T-cell (primary cell): Measurements from ENCODE around the gene ZNF335. TPM values are rescaled to one million over a fixed set of nuclear protein-coding genes. Genes with fewer than 3 reads are reported as not detected.

ENCODE experiments used
- ATAC-seq, 4 experiments: fragments of 200-7000 bp in 3 of 4; fragments of 150-1000 bp in 1 of 4; cut with Tn5 transposase; replicated peaks in 1 of 4; 1 replicate in 3 of 4; 2 replicates in 1 of 4; pipeline ENCODE4 v1.10.0; 2021; ENCODE audit warnings: moderate library complexity in 3 of 4, mild to moderate bottlenecking in 2 of 4, moderate number of reproducible peaks in 1 of 4
- CTCF ChIA-PET, 2 donors: fragments of 300-600 bp; sonication (Branson Sonifier 250); formaldehyde crosslinking; loops; one replicate each; lab custom pipeline; 2022; ENCODE audit warnings: antibody characterized with exemption in 2 of 2; lab: Charles Lee
- POLR2A ChIA-PET, 2 donors: fragments of 300-600 bp; sonication (Branson Sonifier 250); formaldehyde crosslinking; loops; one replicate each; lab custom pipeline; 2022; ENCODE audit warnings: antibody characterized with exemption in 2 of 2; lab: Charles Lee
- DNase-seq, 35 experiments: peaks; one replicate each; pipeline versions ENCODE4 v3.0.0 to v3.0.0-alpha.2; 2013 to 2023
- H3K27ac ChIP-seq: one replicate; pipeline ENCODE4 v1.5.1; 2013; ENCODE audit warnings: low read length
- H3K27me3 ChIP-seq, 2 experiments: replicated peaks in 1 of 2; 1 replicate in 1 of 2; 2 replicates in 1 of 2; pipeline versions ENCODE4 v1.6.1 to v1.7.0; 2013; ENCODE audit warnings: low read length in 1 of 2, mixed read lengths in 1 of 2; ENCODE audit not compliant: control insufficient read depth in 2 of 2, insufficient read depth in 2 of 2; ENCODE audit errors: extremely low read depth in 1 of 2
- H3K36me3 ChIP-seq, 2 donors: 1 replicate in 1 of 2; 2 replicates in 1 of 2; pipeline versions ENCODE4 v1.6.1 to v1.7.0; 2013; ENCODE audit warnings: low read length in 1 of 2; ENCODE audit not compliant: control insufficient read depth in 2 of 2, insufficient read depth in 1 of 2; ENCODE audit errors: extremely low read depth in 1 of 2
- H3K4me1 ChIP-seq, 2 experiments: 1 replicate in 1 of 2; 2 replicates in 1 of 2; pipeline versions ENCODE4 v1.6.1 to v1.7.0; 2013; ENCODE audit warnings: low read length in 2 of 2, mixed read lengths in 1 of 2; ENCODE audit not compliant: insufficient read depth in 2 of 2, control insufficient read depth in 1 of 2; ENCODE audit errors: extremely low read depth in 1 of 2
- H3K4me3 ChIP-seq, 2 donors: 1 replicate in 1 of 2; 2 replicates in 1 of 2; pipeline versions ENCODE4 v1.5.1 to v1.7.0; 2013; ENCODE audit warnings: mild to moderate bottlenecking in 2 of 2, low read length in 1 of 2, moderate library complexity in 1 of 2; ENCODE audit not compliant: control insufficient read depth in 1 of 2; ENCODE audit errors: extremely low read depth in 1 of 2
- H3K9me3 ChIP-seq: 2 replicates; pipeline ENCODE4 v1.7.0; 2013
- H3K27ac Mint-ChIP-seq, 2 donors: one replicate each; pipeline ENCODE4 v1.8.0; 2020 to 2021; ENCODE audit warnings: mild to moderate bottlenecking in 2 of 2, mixed read lengths in 2 of 2
- H3K27me3 Mint-ChIP-seq, 2 donors: one replicate each; pipeline ENCODE4 v1.8.0; 2021 to 2022; ENCODE audit warnings: mixed read lengths in 2 of 2
- H3K36me3 Mint-ChIP-seq: one replicate; pipeline ENCODE4 v1.8.0; 2021; ENCODE audit warnings: mixed read lengths
- H3K4me1 Mint-ChIP-seq, 3 donors: one replicate each; pipeline ENCODE4 v1.8.0; 2020 to 2022; ENCODE audit warnings: mixed read lengths in 3 of 3, mild to moderate bottlenecking in 1 of 3
- H3K4me3 Mint-ChIP-seq, 3 donors: one replicate each; pipeline ENCODE4 v1.8.0; 2020 to 2022; ENCODE audit warnings: mild to moderate bottlenecking in 3 of 3, mixed read lengths in 3 of 3, moderate library complexity in 3 of 3
- H3K9me3 Mint-ChIP-seq, 3 donors: one replicate each; pipeline ENCODE4 v1.8.0; 2020 to 2022; ENCODE audit warnings: mixed read lengths in 3 of 3
- WGBS: methylation state at CpG from one replicate; pipeline ENCODE4 v1.1.5; 2013; ENCODE audit warnings: missing lambda C conversion rate; ENCODE audit not compliant: insufficient coverage; 5-methylcytosine and 5-hydroxymethylcytosine counted together
- total RNA-seq, 35 experiments: library from RNA in 6 of 35; stranded (reverse) in 6 of 35; fragments of 120-200 nt in 1 of 35; gene quantifications; one replicate each; pipeline versions ENCODE4 v1.2.1 to v1.2.4 and lab custom pipeline; 2013 to 2026

The ZNF335 gene
- total RNA-seq, 5 donors from 2014 or later (not counting 1 experiment from before 2014, with no cell fraction given) = 58.6 to 106 (median 68.3) TPM

DNA sequence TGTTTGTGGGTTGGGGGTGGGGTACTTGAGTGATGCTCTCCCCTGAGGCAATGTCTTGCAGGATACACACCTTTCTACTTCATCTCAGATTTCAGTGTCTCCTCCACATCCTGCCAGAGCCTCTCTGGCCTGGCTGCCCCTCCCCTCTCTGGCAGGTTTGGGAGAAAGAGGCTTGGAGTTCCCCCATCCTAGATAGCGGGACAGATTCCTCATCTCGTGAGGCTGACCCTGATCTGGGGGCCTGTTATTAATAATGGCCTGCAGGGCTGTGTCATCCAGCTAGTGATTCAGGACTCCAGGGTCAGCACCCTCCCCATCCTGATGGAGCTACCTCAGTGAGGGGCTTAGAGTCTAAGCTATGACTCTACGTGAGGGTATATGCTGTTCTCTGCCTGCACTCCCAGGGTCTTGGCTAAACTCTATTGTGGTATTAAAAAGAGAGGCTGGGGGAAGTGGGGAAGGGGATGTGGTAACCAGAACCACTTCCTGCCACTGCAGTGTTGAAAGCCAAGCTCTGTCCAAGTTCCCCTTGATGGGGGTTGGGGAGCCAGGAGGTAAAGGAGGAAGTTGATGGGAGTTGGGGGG is 33.0 kb upstream of the ZNF335 start:
- ATAC-seq = peak; percentile 71 to 77 (median 74)
- Histone ChIP-seq H3K36me3 (no peaks in the 10 kb centered on the region), H3K4me3 (peak overlapping the region; percentile 15 to 46), H3K27ac (peak overlapping the region; percentile 31), H3K9me3 (no peaks in the 10 kb centered on the region), H3K27me3 (peaks cover 3 to 35% of the 10 kb centered on the region in 2 experiments), H3K4me1 (peaks cover 51 to 82% of the 10 kb centered on the region in 2 experiments)
- ChIA-PET CTCF (interaction anchor here (1.2 to 1.4 kb wide), 3 partner anchors 9 to 18 kb away, joined by 3 to 4 read pairs (median 3); no protein-coding TSS in a partner anchor), POLR2A (interaction anchor here in 1 of 2 donors (1.0 kb wide), 1 partner anchor 18 kb away, joined by 5 read pairs; no protein-coding TSS in a partner anchor)
- H3K36me3 Mint-ChIP-seq = no peaks in the 10 kb centered on the region
- H3K4me1 Mint-ChIP-seq = peaks cover 79 to 84% (median 80%) of the 10 kb centered on the region in 3 donors
- H3K27me3 Mint-ChIP-seq = peaks cover 17 to 23% of the 10 kb centered on the region in 2 donors
- WGBS = 0% methylated on average over 1 of the region's 3 CpGs
- peak in 24 of 35 experiments; percentile 18 to 67 (median 44) for DNase-seq
- peak overlapping the region; percentile 60 to 66 for H3K27ac Mint-ChIP-seq
- H3K9me3 Mint-ChIP-seq = no peaks in the 10 kb centered on the region
- peak overlapping the region; percentile 41 to 78 (median 59) for H3K4me3 Mint-ChIP-seq

DNA sequence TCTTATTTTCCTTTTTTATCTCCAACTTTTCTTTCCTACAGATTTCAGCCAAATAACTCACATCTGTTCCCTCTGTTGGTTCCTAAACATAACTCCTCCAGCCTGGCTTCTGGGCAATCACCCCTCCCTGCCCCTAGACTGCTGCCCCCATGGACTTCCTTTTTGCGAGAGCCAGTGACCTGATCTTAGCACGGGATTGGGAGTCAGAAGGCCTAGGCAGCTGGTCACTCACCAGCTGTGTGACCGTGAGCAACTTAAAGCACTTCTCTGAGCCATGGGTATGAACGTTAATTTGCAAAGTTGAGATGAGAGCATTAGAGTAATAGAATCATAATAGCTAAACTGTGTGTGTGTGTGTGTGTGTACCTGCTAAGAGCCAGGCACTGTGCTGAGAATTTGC is 32.2 kb upstream of the ZNF335 start:
- ChIA-PET CTCF (interaction anchor here in 1 of 2 donors (1.4 kb wide), 2 partner anchors 10 to 17 kb away, joined by 3 read pairs; no protein-coding TSS in a partner anchor), POLR2A (no interaction called here)
- H3K4me3 ChIP-seq = no peak overlapping the region
- peaks cover 55 to 84% of the 10 kb centered on the region in 2 experiments for H3K4me1 ChIP-seq
- peak overlapping the region in 1 of 3 donors; percentile 78 for H3K4me3 Mint-ChIP-seq
- no peaks in the 10 kb centered on the region for H3K36me3 Mint-ChIP-seq
- H3K27ac Mint-ChIP-seq = no peak overlapping the region
- no peaks in the 10 kb centered on the region for H3K36me3 ChIP-seq
- no peaks in the 10 kb centered on the region for H3K9me3 Mint-ChIP-seq
- no peaks in the 10 kb centered on the region for H3K9me3 ChIP-seq
- peaks cover 80 to 85% (median 84%) of the 10 kb centered on the region in 3 donors for H3K4me1 Mint-ChIP-seq
- H3K27me3 Mint-ChIP-seq = peaks cover 10 to 16% of the 10 kb centered on the region in 2 donors
- ATAC-seq (no peak), DNase-seq (no peak)
- 80% methylated on average over 2 of the region's 4 CpGs for WGBS
- H3K27me3 ChIP-seq = peaks cover 0 to 28% of the 10 kb centered on the region in 2 experiments
- no peak overlapping the region for H3K27ac ChIP-seq

DNA sequence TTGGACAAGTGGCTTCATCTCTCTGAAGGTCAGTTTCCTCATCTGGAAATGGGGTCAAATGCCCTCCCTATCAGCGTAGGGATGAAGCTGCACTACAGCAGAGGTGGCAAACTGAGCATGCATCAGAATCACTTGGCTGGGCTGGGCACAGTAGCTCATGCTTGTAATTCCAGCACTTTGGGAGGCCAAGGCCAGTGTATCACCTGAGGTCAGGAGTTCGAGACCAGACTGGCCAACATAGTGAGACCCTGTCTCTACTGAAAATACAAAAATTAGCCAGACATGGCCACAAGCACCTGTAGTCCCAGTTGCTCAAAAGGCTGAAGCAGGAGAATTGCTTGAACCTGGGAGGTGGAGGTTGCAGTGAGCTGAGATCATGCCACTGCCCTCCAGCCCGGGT is 30.0 kb upstream of the ZNF335 start:
- Histone ChIP-seq H3K27me3 (peaks cover 0 to 17% of the 10 kb centered on the region in 2 experiments), H3K4me1 (peaks cover 63 to 84% of the 10 kb centered on the region in 2 experiments), H3K27ac (no peak overlapping the region), H3K36me3 (no peaks in the 10 kb centered on the region), H3K4me3 (no peak overlapping the region), H3K9me3 (no peaks in the 10 kb centered on the region)
- DNase-seq (no peak), ATAC-seq (no peak)
- CTCF ChIA-PET = interaction anchor here in 1 of 2 donors (1.5 to 1.8 kb wide), 2 partner anchors 11 to 15 kb away, joined by 4 to 6 read pairs; no protein-coding TSS in a partner anchor
- H3K27ac Mint-ChIP-seq = no peak overlapping the region
- no peaks in the 10 kb centered on the region for H3K9me3 Mint-ChIP-seq
- 100% methylated on average over 2 of the region's 3 CpGs for WGBS
- H3K36me3 Mint-ChIP-seq = no peaks in the 10 kb centered on the region
- peaks cover 0 to 4% of the 10 kb centered on the region in 2 donors for H3K27me3 Mint-ChIP-seq
- H3K4me3 Mint-ChIP-seq = no peak overlapping the region
- peaks cover 84 to 88% (median 85%) of the 10 kb centered on the region in 3 donors for H3K4me1 Mint-ChIP-seq
- POLR2A ChIA-PET = no interaction called here

DNA sequence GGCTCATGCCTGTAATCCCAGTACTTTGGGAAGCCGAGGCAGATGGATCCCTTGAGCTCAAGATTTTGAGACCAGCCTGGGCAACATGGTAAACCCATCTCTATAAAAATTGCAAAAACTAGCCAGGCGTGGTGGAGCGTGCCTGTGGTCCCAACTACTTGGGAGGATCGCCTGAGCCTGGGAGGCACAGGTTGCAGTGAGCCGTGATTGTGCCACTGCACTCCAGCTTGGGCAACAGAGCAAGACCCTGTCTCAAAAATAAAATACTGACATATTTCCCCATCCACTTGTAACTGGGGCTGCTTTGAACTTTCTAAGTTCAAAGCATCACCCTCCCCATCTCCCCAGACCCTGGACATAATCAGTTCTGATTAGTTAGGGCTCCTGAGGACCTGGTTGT is 29.5 kb upstream of the ZNF335 start:
- Mint-ChIP-seq H3K27me3 (peaks cover 0 to 2% of the 10 kb centered on the region in 2 donors), H3K4me1 (peaks cover 82 to 88% (median 85%) of the 10 kb centered on the region in 3 donors), H3K9me3 (no peaks in the 10 kb centered on the region), H3K4me3 (no peak overlapping the region), H3K27ac (no peak overlapping the region), H3K36me3 (no peaks in the 10 kb centered on the region)
- H3K4me1 ChIP-seq = peaks cover 63 to 84% of the 10 kb centered on the region in 2 experiments
- ATAC-seq (no peak), DNase-seq (no peak)
- ChIA-PET CTCF (interaction anchor here in 1 of 2 donors (1.5 to 1.8 kb wide), 2 partner anchors 12 to 15 kb away, joined by 4 to 6 read pairs; no protein-coding TSS in a partner anchor), POLR2A (interaction anchor here in 1 of 2 donors (0.7 kb wide), 1 partner anchor 20 kb away, joined by 3 read pairs; no protein-coding TSS in a partner anchor)
- peaks cover 0 to 21% of the 10 kb centered on the region in 2 experiments for H3K27me3 ChIP-seq
- H3K27ac ChIP-seq = no peak overlapping the region
- H3K9me3 ChIP-seq = no peaks in the 10 kb centered on the region
- WGBS = 96% methylated on average over 5 of the region's 5 CpGs
- no peaks in the 10 kb centered on the region for H3K36me3 ChIP-seq
- no peak overlapping the region for H3K4me3 ChIP-seq

DNA sequence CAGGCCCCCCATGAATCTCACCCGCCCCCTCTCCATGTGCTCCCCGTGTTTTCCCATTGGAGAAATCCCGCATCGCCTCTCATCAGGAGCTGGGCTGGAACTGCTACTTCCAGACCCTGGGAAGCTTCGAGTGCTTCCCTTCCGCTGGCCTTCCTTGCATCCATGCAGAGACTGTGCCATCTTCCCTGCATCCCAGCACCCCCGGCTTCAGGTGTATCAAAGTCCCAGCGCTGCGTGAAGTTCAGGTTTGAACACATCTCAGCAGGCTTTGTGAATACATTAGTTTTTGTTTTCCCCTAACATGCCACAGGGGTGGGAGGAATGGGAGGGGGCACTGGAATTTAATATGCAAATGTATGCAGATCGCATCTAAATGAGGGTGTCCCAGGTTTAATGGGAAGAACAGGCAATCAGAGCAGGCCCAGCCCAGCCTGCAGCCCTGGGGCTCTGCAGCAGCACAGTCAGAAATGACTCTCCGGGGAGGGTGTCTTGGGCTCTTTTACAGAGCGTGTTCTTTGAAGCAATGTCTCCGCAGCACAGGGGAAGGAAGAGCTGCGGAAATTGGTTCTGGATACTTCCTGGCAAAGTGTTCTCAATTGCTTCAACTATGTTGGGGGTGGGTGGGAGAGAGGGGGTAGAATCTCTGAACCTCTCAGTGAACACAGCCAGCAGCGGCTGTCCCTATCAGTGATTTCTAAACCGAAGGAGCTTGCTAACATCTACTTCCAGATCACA is 28.4 kb upstream of the ZNF335 start:
- ATAC-seq (peak; percentile 54 to 62 (median 58)), DNase-seq (peak in 6 of 35 experiments; percentile 20 to 42 (median 28))
- POLR2A ChIA-PET = no interaction called here
- H3K36me3 ChIP-seq = no peaks in the 10 kb centered on the region
- H3K4me3 Mint-ChIP-seq = peak overlapping the region in 2 of 3 donors; percentile 9 to 59
- WGBS = 54% methylated on average over 7 of the region's 16 CpGs
- no peaks in the 10 kb centered on the region for H3K27me3 Mint-ChIP-seq
- peaks cover 71 to 80% (median 77%) of the 10 kb centered on the region in 3 donors for H3K4me1 Mint-ChIP-seq
- no peaks in the 10 kb centered on the region for H3K9me3 ChIP-seq
- CTCF ChIA-PET = interaction anchor here in 1 of 2 donors (2.1 kb wide), 1 partner anchor 14 kb away, joined by 8 read pairs; no protein-coding TSS in a partner anchor
- H3K27ac Mint-ChIP-seq = peak overlapping the region; percentile 17 to 48
- peak overlapping the region in 1 of 2 donors; percentile 25 for H3K4me3 ChIP-seq
- no peak overlapping the region for H3K27ac ChIP-seq
- peaks cover 57 to 74% of the 10 kb centered on the region in 2 experiments for H3K4me1 ChIP-seq
- H3K36me3 Mint-ChIP-seq = no peaks in the 10 kb centered on the region
- peaks cover 0 to 19% of the 10 kb centered on the region in 2 experiments for H3K27me3 ChIP-seq
- H3K9me3 Mint-ChIP-seq = no peaks in the 10 kb centered on the region
